ENCODE measurements around the gene XAB2.
"Not testable (repeated sequence)": the region's sequence is repeated elsewhere in the genome, so short reads cannot be mapped to it uniquely, and the experiment has no call there.

Gene XAB2

GRCh38 chr19:7644550-7644877 lies 15.2 kb upstream of the XAB2 start:
- TF ChIP-seq CTCF (IDR thresholded peaks at IDR 0.05; ENCODE audit: insufficient read depth, low read depth, low read length, missing control alignments), result no peak
- DNase-seq (ENCODE audit: low read depth), result no peak
- H3K4me3 ChIP-seq (ENCODE audit: low read depth, low read length), result no peak overlapping the region

- H3K4me3 ChIP-seq (ENCODE audit: low read depth, low read length), result not testable (repeated sequence)
- DNase-seq (ENCODE audit: low read depth), result peak; percentile 70
These were observed 14.5 kb upstream of the XAB2 start for GRCh38 chr19:7643629-7644549.

- DNase-seq (ENCODE audit: low read depth), result no peak
- H3K4me3 ChIP-seq (ENCODE audit: low read depth, low read length), result no peak overlapping the region
- no peak for TF ChIP-seq CTCF (IDR thresholded peaks at IDR 0.05; ENCODE audit: insufficient read depth, low read depth, low read length, missing control alignments)
These were observed 13.7 kb upstream of the XAB2 start for GRCh38 chr19:7643031-7643415.

- TF ChIP-seq CTCF (IDR thresholded peaks at IDR 0.05; ENCODE audit: insufficient read depth, low read depth, low read length, missing control alignments), result no peak
- no peak for DNase-seq (ENCODE audit: low read depth)
- H3K4me3 ChIP-seq (ENCODE audit: low read depth, low read length), result no peak overlapping the region
These were observed 13.1 kb upstream of the XAB2 start for GRCh38 chr19:7642295-7643030.

GRCh38 chr19:7641290-7642276 lies 12.2 kb upstream of the XAB2 start:
- DNase-seq (ENCODE audit: low read depth), result no peak
- no peak overlapping the region for H3K4me3 ChIP-seq (ENCODE audit: low read depth, low read length)
- no peak for TF ChIP-seq CTCF (IDR thresholded peaks at IDR 0.05; ENCODE audit: insufficient read depth, low read depth, low read length, missing control alignments)

- DNase-seq (ENCODE audit: low read depth), result no peak
- no peak for TF ChIP-seq CTCF (IDR thresholded peaks at IDR 0.05; ENCODE audit: insufficient read depth, low read depth, low read length, missing control alignments)
- H3K4me3 ChIP-seq (ENCODE audit: low read depth, low read length), result no peak overlapping the region
These were observed 11.5 kb upstream of the XAB2 start for GRCh38 chr19:7640803-7641202.

Measured in GM12865 (cell line).